BE2C (cell line): ENCODE results near the gene STK39.

Source experiments
- DNase-seq: peaks from one replicate; pipeline ENCODE4 v3.0.0-alpha.2; 2020
- H3K27me3 ChIP-seq: fragments of 250-450 bp; sonication (Bioruptor Pico); 2 replicates; pipeline ENCODE4 v1.5.1; 2020; ENCODE audit warnings: mild to moderate bottlenecking
- H3K36me3 ChIP-seq: fragments of 250-450 bp; sonication (Bioruptor Pico); 2 replicates; pipeline ENCODE4 v1.5.1; 2020; ENCODE audit warnings: mild to moderate bottlenecking
- H3K4me1 ChIP-seq: fragments of 250-450 bp; sonication (Bioruptor Pico); 2 replicates; pipeline ENCODE4 v1.5.1; 2020
- H3K4me3 ChIP-seq: 2 replicates; pipeline ENCODE4 v1.5.1; 2011; ENCODE audit warnings: low read depth, low read length
- H3K9me3 ChIP-seq: fragments of 250-450 bp; sonication (Bioruptor Pico); 2 replicates; pipeline ENCODE4 v1.5.1; 2020
- CTCF ChIP-seq: IDR thresholded peaks from 2 replicates; pipeline ENCODE4 v1.5.1; 2012; ENCODE audit warnings: mild to moderate bottlenecking, low read depth, low read length

The STK39 gene

GRCh38 chr2:167945660-167946368 is 301.6 kb downstream of the STK39 start:
- Histone ChIP-seq H3K9me3 (no peaks in the 10 kb centered on the region), H3K4me1 (no peaks in the 10 kb centered on the region), H3K36me3 (no peaks in the 10 kb centered on the region), H3K27me3 (no peaks in the 10 kb centered on the region), H3K4me3 (no peak overlapping the region)
- no peak for DNase-seq
- TF ChIP-seq CTCF: no peak

GRCh38 chr2:167944825-167945659 is 302.4 kb downstream of the STK39 start:
- no peaks in the 10 kb centered on the region for H3K36me3 ChIP-seq
- no peaks in the 10 kb centered on the region for H3K9me3 ChIP-seq
- no peak for TF ChIP-seq CTCF
- H3K27me3 ChIP-seq: no peaks in the 10 kb centered on the region
- no peak for DNase-seq
- H3K4me1 ChIP-seq: no peaks in the 10 kb centered on the region
- no peak overlapping the region for H3K4me3 ChIP-seq

- H3K4me1 ChIP-seq: no peaks in the 10 kb centered on the region
- H3K36me3 ChIP-seq: no peaks in the 10 kb centered on the region
- H3K4me3 ChIP-seq: no peak overlapping the region
- no peaks in the 10 kb centered on the region for H3K9me3 ChIP-seq
- DNase-seq: no peak
- no peak for TF ChIP-seq CTCF
- H3K27me3 ChIP-seq: no peaks in the 10 kb centered on the region
Observed at GRCh38 chr2:167943897-167944296, 303.5 kb downstream of the STK39 start.

GRCh38 chr2:167943368-167943767 is 304.0 kb downstream of the STK39 start:
- TF ChIP-seq CTCF: no peak
- no peaks in the 10 kb centered on the region for H3K27me3 ChIP-seq
- no peak for DNase-seq

DNA sequence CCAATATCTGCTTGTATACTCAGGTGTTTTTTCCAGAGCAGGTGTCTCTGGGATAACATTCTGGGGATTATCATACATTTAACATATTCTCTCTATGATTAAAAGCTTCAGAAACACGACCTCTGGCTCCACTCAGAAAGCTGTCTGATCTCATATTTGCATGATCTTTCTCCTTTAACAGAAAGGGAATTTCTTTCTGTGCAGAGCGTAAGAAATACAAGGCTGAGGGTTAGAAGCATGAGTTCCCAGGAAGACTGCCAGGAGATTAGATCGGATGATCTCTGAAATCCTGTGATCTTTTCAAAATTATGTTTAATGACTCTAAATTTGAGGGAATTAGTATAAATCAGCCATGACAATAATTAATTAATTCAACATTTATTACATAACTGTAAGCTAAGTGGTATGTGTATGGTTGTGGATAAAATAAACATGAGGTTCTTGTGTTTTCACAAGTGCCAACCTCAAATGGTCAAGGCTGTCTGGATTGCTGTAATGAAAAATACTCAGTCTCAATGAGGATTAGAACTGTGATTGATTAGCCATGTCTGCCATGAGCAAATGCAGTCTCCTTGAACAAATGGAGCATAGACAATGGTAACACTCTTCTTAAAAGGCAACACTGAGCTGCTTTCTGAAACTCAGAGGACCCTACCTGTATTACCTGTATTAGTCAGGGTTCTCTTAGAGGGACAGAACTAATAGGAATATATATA is 304.9 kb downstream of the STK39 start:
- Histone ChIP-seq H3K4me3 (no peak overlapping the region), H3K9me3 (no peaks in the 10 kb centered on the region), H3K36me3 (no peaks in the 10 kb centered on the region), H3K27me3 (no peaks in the 10 kb centered on the region), H3K4me1 (no peaks in the 10 kb centered on the region)
- DNase-seq: no peak
- TF ChIP-seq CTCF: no peak

More at GRCh38 chr2:167943368-167943767, 304.0 kb downstream of the STK39 start:
- Histone ChIP-seq H3K4me3 (no peak overlapping the region), H3K4me1 (no peaks in the 10 kb centered on the region), H3K9me3 (no peaks in the 10 kb centered on the region), H3K36me3 (no peaks in the 10 kb centered on the region)
